Stimulated activated CD8-positive, alpha-beta memory T cell treated with anti-CD3 and anti-CD28 coated beads, Interleukin-4, amount 100 ng/mL, for 24 hours (primary cell): Measurements from ENCODE around the gene NEIL1.
"Not testable (repeated sequence)": the region's sequence is repeated elsewhere in the genome, so short reads cannot be mapped to it uniquely, and the experiment has no call there.

Source experiments
- DNase-seq: peaks from one replicate; pipeline ENCODE4 v3.0.0-alpha.2; 2020; ENCODE audit warnings: low read depth

Gene NEIL1

GRCh38 chr15:75346796-75347221 lies at the start of gene NEIL1:
NEIL1 (plus strand) TSS chr15:75347039; CDS start chr15:75348906, 1,867 bp downstream.
- DNase-seq: no peak

DNA sequence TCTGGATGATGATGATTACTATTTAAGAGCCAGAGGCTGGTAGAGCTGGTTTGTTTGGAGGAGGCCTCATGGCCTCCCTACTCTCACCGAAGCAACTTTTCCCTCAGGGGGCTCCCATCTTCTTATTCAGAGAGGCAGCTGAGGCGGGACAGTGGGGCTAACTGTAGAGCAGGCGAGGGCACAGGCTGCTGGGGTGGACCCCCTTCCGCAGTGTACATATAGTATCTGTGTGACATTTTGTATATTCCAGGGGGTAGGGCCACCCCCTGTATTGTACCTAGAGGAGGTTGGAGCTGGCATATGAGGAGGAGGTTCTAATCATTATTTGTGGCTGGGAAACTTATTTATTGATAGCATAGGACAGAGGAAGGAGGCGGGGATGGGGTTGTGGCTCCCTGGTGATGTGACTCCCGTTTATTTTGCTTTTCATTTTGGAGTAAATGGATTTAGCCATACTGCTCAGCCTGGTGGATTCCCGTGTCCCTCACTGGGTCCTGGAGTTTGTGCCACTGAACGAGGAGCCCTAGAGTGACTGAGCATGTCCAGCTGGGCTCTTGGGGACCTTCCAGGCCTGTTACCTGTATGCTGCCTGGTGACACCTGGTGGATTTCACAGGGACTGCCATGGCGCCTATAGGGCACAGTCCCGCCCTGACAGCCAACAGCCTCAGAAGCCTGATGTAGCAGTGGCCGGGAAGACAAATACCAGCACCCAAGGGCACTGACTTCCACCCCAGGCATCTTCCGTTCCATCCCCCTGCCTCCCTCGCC lies 48.1 kb upstream of the NEIL1 start:
- DNase-seq: not testable (repeated sequence)

DNA sequence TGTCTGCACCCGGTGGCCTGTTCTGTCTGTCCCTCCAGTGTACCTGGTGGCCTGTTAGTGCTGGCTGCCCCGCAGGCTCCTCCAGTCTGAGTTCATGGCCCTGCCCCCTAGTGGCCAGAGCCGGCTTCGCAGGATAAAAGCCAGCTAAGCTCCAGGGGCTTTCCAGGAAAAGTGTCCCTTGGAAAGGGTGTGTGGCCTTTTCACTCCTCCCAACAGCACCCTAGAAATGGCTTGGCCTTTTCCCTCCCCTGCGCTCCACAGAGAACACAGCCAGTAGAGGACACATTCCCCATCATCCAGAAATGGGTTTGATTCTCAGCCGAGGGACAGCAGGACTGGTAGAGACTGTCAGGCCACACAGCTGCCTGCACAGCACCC lies 47.5 kb upstream of the NEIL1 start:
- DNase-seq: peak; percentile 56

DNA sequence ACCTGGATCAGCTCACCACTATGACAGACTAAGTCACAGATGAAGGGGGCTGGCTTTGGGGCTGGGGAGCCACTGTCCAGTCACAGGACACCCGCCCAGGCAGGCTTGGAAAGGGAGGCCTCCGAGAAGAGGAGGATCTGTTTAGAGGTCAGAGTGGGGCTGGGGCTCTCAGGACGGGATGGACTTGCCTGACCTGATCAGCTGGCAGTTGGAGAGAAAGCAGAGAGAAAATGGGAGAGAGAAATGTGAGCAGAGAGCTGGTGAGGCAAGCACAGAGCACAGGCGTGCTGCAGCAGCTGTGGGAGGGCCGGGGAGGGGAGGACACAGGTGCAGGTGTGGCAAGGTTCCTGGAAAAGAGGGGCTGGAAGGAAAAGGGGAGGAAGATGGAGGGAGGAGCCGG lies 46.8 kb upstream of the NEIL1 start:
- DNase-seq: not testable (repeated sequence)

DNA sequence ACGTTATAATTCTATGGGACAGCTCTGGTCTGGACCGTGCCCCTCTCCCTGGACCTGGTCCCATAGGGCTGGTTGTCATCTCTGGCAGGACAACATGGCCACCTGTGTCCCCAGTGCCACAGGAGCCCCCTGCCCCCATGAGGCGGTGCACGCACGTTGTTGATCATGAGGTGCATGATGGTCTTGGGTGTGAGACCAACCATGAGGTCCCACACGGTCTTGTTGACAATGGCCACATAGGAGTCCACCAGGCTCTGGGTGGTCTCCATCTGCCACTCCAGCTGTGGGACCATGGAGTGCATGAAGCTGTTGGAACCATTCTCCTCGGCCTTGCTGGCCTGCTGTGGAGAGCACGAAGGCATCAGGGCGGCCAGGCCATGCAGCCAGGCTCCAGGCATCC lies 44.5 kb upstream of the NEIL1 start:
- no peak for DNase-seq

DNA sequence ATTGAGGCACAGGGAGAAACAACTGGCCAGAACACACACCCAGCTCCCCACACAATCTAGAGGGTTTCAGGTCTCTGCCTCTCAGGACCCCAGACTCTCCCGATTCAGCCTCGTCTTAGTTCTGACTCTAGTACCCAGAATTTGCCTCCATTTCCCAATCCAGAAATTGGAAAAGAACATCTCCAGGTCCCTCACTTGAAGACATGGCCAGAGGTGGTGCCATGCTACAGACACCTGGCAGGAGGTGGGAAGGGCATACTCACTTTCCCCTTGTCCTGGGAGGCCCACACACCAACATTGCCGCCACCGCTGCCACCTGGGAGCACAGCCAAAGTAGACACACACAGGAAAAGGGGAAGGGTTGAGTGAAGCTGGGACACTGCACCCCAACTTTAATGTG lies 44.1 kb upstream of the NEIL1 start:
- not testable (repeated sequence) for DNase-seq

DNA sequence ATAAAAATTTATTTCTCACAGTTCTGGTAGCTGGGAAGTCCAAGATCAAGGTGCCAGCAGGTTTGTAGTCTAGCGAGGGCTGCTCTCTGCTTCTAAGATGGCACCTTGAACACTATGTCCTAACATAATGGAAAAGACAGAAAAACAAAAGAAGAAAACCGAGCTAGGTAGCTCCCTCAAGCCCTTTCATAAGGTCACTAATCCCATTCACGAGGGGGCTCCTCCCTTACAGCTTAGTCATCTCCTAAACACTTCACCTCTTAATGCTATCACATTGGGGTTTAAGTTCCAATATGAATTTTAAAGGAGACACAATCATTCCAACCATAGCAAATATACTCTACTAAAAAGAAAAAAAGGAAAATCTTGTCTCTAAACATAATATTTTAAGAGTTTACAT lies 40.7 kb upstream of the NEIL1 start:
- DNase-seq: no peak

GRCh38 chr15:75307778-75308390 lies 39.0 kb upstream of the NEIL1 start:
- DNase-seq: no peak

DNA sequence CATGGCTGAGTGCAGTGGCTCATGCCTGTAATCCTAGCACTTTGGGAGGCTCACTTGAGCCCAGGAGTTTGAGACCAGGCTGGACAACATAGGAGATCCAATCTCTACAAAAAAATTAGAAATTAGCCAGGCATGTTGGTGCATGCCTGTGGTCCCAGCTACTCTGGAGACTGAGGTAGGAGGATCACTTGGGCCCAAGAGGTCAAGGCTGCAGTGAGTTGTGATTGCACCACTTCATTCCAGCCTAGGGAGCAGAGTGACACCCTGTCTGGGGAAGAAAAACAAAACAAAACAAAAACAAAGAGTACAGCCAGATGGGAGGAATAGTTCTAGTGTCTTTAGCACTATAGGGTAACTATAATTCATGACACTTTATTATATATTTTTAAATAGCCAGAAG lies 37.1 kb upstream of the NEIL1 start:
- DNase-seq: no peak

- not testable (repeated sequence) for DNase-seq
These were observed 34.3 kb upstream of the NEIL1 start for GRCh38 chr15:75312548-75312947.

DNA sequence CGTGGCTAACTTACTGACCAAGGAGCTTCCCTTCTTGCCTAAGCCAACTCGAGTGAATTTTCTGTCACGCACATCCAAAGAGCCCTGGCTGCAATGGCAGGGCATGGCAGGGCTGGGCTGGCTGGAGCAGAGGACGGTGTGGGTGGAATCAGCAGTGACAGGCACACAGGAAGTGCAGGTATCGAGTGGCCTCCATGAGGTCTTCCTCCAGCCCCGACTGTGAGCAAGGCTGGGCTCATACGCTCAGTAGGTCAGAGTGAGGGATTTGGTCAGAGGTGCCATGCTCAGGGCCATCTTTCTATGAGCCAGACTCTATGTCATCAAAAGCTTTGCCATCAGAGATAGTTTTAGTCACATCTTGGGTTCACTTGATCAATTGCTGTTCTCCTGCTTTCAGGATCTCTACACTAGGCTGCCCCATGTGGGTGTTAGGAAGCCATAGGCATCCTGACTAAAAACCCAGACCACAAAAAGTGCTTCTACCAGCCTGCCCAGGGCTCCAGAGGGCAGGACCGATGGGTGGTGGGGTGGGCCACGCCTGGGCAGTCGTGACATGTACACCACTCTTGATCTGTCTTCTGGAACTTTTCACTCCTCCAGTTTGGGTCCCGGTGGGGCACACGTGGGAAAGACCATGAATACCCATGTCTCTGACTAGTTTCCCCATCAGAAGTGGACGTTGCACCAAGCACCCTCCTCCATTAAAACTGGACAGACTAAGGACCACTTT lies 33.6 kb upstream of the NEIL1 start:
- DNase-seq: no peak

DNA sequence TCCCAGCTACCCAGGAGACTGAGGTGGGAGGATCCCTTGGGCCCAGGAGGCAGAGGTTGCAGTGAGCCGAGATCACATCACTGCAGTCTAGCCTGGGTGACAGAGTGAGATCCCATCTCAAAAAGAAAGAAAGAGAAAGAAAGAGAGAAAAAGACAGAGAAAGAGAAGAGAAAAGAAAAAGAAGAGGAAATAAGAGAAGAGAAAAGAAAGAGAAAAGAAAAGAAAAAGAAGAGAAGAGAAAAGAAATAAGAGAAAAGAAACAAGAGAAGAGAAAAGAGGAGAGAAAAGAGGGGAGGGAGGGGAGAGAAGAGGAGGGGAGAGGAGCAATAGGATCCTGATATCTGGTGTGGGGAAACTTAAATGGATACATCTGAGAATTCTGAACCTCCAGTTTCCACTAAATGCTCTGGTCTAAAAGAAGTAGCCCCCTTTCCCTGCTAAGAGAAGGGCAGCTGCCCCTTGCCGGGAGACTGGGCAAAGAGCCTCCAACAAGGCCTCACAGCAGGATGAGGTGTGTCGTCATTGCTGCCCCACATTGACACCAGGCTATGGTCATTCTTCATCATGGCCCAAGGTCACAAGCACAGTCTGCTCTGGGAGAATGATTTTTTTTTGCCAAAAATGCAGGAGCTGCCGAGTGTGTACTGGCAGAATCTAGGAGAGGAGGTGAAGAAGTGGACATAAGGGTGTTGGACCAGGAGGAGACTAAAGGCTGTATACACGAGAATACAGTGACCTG lies 32.1 kb upstream of the NEIL1 start:
- no peak for DNase-seq

GRCh38 chr15:75319231-75319897 lies 27.5 kb upstream of the NEIL1 start:
- not testable (repeated sequence) for DNase-seq

GRCh38 chr15:75321711-75322110 lies 25.1 kb upstream of the NEIL1 start:
- no peak for DNase-seq

DNA sequence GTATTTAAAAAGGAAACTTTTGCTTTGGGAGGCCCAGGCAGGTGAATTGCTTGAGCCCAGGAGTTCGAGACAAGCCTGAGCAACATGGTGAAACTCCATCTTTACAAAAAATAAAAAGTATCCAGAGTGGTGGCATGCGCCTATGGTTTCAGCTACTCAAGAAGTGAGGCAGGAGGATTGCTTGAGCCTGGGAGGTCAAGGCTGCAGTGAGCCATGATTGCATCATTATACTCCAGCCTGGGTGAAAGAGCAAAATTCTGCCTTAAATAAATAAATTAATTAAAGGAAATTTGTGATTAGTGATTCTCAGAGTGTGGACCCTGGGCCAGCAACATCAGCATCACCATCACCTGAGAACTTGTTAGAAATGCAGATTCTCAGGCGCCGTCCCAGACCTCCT lies 20.9 kb upstream of the NEIL1 start:
- no peak for DNase-seq

GRCh38 chr15:75327005-75327404 lies 19.8 kb upstream of the NEIL1 start:
- no peak for DNase-seq

DNA sequence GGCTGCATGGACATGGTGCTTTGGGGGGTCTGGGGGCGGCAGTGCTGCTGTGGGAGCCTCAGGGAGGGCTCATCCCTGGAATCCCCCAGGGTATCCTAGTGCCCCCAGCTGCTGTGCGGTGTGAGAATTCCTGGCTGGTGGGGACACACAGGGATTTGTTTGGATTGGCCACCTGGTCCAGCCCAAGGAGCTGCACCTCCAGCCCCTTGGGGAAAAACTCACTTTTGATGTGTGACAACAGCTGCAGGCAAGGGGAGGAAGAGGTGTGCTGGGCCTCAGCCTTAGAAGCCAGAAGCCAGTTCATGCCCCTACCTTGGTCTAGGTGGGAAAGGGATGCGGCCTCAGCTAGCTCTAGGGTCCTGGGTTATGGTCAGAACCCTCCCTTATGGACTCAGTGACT lies 19.3 kb upstream of the NEIL1 start:
- DNase-seq: no peak

DNA sequence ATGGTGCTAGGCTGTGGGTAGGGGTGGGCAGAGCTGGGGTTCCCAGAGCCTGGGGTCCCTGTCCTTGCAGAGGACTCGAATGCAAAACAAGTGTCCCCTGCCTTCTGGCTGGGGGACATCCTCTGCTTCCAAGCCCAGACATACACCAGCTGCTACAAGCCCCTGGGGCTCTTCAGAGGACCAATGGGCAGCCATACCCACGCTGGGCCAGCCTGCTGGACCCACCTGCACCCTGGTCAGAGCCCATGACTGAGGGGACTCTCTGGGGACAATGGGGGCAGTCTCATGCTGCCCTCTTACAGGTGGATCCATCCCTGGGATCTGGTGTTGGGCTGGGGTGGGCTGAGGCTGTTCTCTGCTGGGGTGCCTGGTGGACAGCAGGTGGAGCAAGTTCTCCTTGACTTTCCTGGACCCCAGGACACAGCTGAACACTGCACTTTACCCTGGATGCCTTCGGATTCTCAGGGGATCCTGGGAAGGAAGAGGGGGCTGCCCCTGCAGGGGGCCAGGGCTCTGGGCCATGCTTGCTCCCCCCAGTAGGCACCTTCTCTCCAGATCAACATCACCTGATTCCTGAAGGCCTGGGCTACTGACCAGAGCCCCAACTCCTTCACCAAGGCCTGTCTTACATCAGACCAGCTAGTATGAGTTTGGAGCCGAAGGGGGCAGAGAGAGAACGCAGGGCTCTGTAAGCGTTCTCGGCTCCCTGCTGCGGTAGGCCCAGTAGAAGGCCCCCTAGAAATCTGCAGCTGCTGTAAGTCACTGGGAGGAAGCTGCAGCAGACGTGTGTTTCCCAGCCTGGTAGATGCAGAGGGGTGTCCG lies 18.1 kb upstream of the NEIL1 start:
- DNase-seq: no peak

DNA sequence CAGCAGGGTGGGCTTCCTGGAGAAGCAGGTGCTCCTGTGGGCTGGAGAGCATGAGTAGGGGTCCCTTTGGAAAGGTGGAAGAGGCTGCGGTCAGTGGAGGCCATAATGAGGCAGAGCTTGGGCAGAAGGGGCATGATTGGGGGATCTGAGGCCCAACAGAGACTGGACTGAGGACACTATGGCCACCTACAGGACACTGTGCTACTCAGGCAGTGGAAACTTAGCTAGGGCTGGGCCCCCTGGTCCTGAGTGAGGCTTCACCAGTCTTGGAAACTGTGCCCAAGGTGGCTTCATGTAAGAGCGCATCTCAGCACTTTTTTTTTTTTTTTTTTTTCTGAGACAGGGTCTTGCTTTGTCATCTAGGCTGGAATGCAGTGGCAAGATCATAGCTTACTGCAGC lies 17.3 kb upstream of the NEIL1 start:
- DNase-seq: no peak

DNA sequence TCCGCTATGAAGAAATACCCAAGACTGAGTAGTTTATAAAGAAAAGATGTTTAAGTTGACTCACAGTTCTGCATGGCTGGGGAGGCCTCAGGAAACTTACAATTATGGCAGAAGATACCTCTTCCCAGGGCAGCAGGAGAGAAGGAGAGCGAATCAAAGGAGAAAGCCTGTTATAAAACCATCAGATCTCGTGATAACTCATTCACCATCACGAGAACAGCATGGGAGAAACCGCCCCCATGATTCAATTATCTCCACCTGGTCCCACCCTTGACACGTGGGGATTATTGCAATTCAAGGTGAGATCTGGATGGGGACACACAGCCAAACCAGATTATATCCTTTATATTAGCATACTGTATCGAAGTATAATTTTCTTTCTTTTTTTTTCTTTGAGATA lies 14.7 kb upstream of the NEIL1 start:
- DNase-seq: not testable (repeated sequence)
